ENCODE data around the gene KRT12. TPM values are rescaled to one million over a fixed set of nuclear protein-coding genes. Genes with fewer than 3 reads are reported as not detected.

KRT12 gene
- polyA plus RNA-seq, 2 of the 4 experiments (the other 2 are of a cell fraction), result not detected

- peak overlapping the region; percentile 33 for H3K4me3 ChIP-seq
- 1% methylated on average over 12 of the region's 12 CpGs for WGBS (ENCODE audit: missing lambda C conversion rate)
- peak; percentile 94 to 96 for DNase-seq (ENCODE audit: low read depth in 1 of 2, low spot score in 1 of 2)
- H3K4me2 ChIP-seq, result peak overlapping the region; percentile 85
- H3K9me3 ChIP-seq, result no peaks in the 10 kb centered on the region
- peak overlapping the region; percentile 91 to 93 for H3K27ac ChIP-seq
- peak; percentile 86 to 91 for ATAC-seq
- POLR2A ChIA-PET, result interaction anchor here (0.7 to 2.8 kb wide), 5 partner anchors 46 to 786 kb away, joined by 3 to 22 read pairs (median 9); partner anchors contain the start of gene EIF1
- FAIRE-seq, result peak; percentile 97
- CTCF ChIA-PET, result interaction anchor here (1.2 to 6.6 kb wide), 15 partner anchors 18 to 763 kb away, joined by 3 to 94 read pairs (median 10); partner anchors contain the start of genes KRT12 and KRT20
- H3K4me1 ChIP-seq, result peaks cover 34% of the 10 kb centered on the region
- TF ChIP-seq HOXB13 (CRISPR knock-in tag; IDR thresholded peaks at IDR 0.05; ENCODE audit: low read depth) (peak; percentile 47; the same call in 1 of the 2 replicates), FOSB (CRISPR knock-in tag; IDR thresholded peaks at IDR 0.05) (peak; percentile 87), CBX8 (IDR thresholded peaks at IDR 0.05) (no peak), CHD2 (IDR thresholded peaks at IDR 0.05; ENCODE audit: low read length, partially characterized antibody) (no peak), RARB (CRISPR knock-in tag; IDR thresholded peaks at IDR 0.05) (0 out of 2 replicates have a peak, but pooled peaks have one; percentile 49), MAZ (IDR thresholded peaks at IDR 0.05; ENCODE audit: borderline replicate concordance, low read depth, low read length) (no peak), RFX5 (IDR thresholded peaks at IDR 0.05) (0 out of 2 replicates have a peak, but pooled peaks have one; percentile 30), USF2 (IDR thresholded peaks at IDR 0.05) (no peak), RCOR1 (IDR thresholded peaks at IDR 0.05; ENCODE audit: low read depth, low read length) (no peak), SREBF2 (IDR thresholded peaks at IDR 0.05) (no peak), ATOH8 (CRISPR knock-in tag; IDR thresholded peaks at IDR 0.05; ENCODE audit: low read depth) (no peak), MYC (IDR thresholded peaks at IDR 0.05; ENCODE audit: borderline replicate concordance, low read length) (peak; percentile 66; the same call in 1 of the 2 replicates), EP300 (IDR thresholded peaks at IDR 0.05) (peak; percentile 71 to 74; a peak in 3 of 5 replicates), POLR2A (IDR thresholded peaks at IDR 0.05; ENCODE audit: low read length) (no peak), ESRRA (IDR thresholded peaks at IDR 0.05; ENCODE audit: borderline replicate concordance, low read length) (no peak), TP53 (CRISPR knock-in tag; IDR thresholded peaks at IDR 0.05) (no peak), FOSL2 (IDR thresholded peaks at IDR 0.05) (peak; percentile 83), FOSL2 (CRISPR knock-in tag; IDR thresholded peaks at IDR 0.05) (peak; percentile 94), JUN (IDR thresholded peaks at IDR 0.05) (peak; percentile 83 to 84; a peak in 4 of 5 replicates), CHD4 (IDR thresholded peaks at IDR 0.05; ENCODE audit: borderline replicate concordance) (no peak), HES2 (IDR thresholded peaks at IDR 0.05) (peak; percentile 4; the same call in 1 of the 2 replicates), MAFK (IDR thresholded peaks at IDR 0.05; ENCODE audit: partially characterized antibody) (peak; percentile 98), HMGXB4 (CRISPR knock-in tag; IDR thresholded peaks at IDR 0.05; ENCODE audit: borderline replicate concordance) (no peak), MAX (IDR thresholded peaks at IDR 0.05) (peak; percentile 82), BHLHE40 (IDR thresholded peaks at IDR 0.05; ENCODE audit: low read depth, low read length) (no peak), SMC3 (IDR thresholded peaks at IDR 0.05) (peak; percentile 33; the same call in 1 of the 3 replicates), ZFP36 (IDR thresholded peaks at IDR 0.05; ENCODE audit: borderline replicate concordance, partially characterized antibody) (no peak), KDM5A (IDR thresholded peaks at IDR 0.05) (no peak), GATA3 (IDR thresholded peaks at IDR 0.05; ENCODE audit: borderline replicate concordance) (peak; percentile 89), POLR2AphosphoS2 (conservative IDR thresholded peaks at IDR 0.05; ENCODE audit: low read length) (no peak), PBX3 (IDR thresholded peaks at IDR 0.05) (peak; percentile 72), CTCF (IDR thresholded peaks at IDR 0.05) (no peak), NR3C1 (IDR thresholded peaks at IDR 0.05) (no peak), HDAC2 (IDR thresholded peaks at IDR 0.05) (no peak), TFCP2L1 (CRISPR knock-in tag; IDR thresholded peaks at IDR 0.05) (peak; percentile 48; the same call in 1 of the 2 replicates), HOXB5 (CRISPR knock-in tag; IDR thresholded peaks at IDR 0.05) (peak; percentile 67; the same call in 1 of the 2 replicates)
Measured at GRCh38 chr17:40903129-40903847, 36.3 kb upstream of the KRT12 start.
